IMR-90 (cell line): ENCODE results near the gene KCNMA1.

Experiments
- MAZ ChIP-seq: IDR thresholded peaks from 2 replicates; pipeline ENCODE4 v1.6.1; 2012; ENCODE audit warnings: low read depth, mild to moderate bottlenecking, low read length, improper control_type of control experiment, moderate library complexity, borderline replicate concordance
- POLR2A ChIP-seq: IDR thresholded peaks from 2 replicates; pipeline ENCODE4 v1.6.1; 2012; ENCODE audit warnings: mild to moderate bottlenecking, low read depth, low read length
- RAD21 ChIP-seq: IDR thresholded peaks from 2 replicates; pipeline ENCODE4 v1.6.1; 2012; ENCODE audit warnings: low read length, improper control_type of control experiment
- TF ChIP-seq, protein P1 (sequence below): conservative IDR thresholded peaks from 2 replicates; pipeline ENCODE4 v1.5.1; 2012; ENCODE audit warnings: mild to moderate bottlenecking, low read depth, low read length, improper control_type of control experiment
- TF ChIP-seq, protein P2 (sequence below): fragments of 150-350 bp; IDR thresholded peaks from 2 replicates; pipeline ENCODE4 v1.6.1; 2016; ENCODE audit warnings: low read depth, mild to moderate bottlenecking, low read length, moderate library complexity, borderline replicate concordance

DNA sequence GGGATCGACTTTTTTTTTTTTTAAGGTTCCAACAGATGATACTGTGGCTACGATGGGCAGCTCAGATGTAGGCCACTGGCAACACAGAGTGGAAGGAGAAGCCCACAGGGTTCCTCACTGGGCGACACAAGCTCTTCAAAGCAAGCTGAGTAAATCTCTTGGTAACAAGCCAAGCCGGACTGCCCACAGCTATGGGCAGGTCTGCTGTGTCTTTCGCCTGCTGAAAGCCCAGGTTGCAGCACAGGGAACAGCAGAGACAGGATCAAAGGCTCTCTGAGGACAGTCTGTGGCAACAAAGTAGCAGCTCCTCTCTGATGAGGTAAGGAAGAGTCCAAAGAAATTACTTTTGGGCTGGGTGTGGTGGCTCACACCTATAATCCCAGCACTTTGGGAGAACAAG, 83.6 kb downstream of the KCNMA1 start:
- TF ChIP-seq, protein P1, sequence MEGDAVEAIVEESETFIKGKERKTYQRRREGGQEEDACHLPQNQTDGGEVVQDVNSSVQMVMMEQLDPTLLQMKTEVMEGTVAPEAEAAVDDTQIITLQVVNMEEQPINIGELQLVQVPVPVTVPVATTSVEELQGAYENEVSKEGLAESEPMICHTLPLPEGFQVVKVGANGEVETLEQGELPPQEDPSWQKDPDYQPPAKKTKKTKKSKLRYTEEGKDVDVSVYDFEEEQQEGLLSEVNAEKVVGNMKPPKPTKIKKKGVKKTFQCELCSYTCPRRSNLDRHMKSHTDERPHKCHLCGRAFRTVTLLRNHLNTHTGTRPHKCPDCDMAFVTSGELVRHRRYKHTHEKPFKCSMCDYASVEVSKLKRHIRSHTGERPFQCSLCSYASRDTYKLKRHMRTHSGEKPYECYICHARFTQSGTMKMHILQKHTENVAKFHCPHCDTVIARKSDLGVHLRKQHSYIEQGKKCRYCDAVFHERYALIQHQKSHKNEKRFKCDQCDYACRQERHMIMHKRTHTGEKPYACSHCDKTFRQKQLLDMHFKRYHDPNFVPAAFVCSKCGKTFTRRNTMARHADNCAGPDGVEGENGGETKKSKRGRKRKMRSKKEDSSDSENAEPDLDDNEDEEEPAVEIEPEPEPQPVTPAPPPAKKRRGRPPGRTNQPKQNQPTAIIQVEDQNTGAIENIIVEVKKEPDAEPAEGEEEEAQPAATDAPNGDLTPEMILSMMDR: no peak
- TF ChIP-seq MAZ: no peak
- TF ChIP-seq, protein P2, sequence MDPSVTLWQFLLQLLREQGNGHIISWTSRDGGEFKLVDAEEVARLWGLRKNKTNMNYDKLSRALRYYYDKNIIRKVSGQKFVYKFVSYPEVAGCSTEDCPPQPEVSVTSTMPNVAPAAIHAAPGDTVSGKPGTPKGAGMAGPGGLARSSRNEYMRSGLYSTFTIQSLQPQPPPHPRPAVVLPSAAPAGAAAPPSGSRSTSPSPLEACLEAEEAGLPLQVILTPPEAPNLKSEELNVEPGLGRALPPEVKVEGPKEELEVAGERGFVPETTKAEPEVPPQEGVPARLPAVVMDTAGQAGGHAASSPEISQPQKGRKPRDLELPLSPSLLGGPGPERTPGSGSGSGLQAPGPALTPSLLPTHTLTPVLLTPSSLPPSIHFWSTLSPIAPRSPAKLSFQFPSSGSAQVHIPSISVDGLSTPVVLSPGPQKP: no peak
- TF ChIP-seq RAD21: no peak
- TF ChIP-seq POLR2A: no peak
